ENCODE measurements around the gene LSAMP. TPM values are rescaled to one million over a fixed set of nuclear protein-coding genes. Genes with fewer than 3 reads are reported as not detected.

Gene LSAMP
- polyA plus RNA-seq, 4 donors: 11.4 to 30.6 (median 14.0) TPM

GRCh38 chr3:115922681-115923347, 522.5 kb downstream of the LSAMP start:
- DNase-seq (ENCODE audit: low read depth in 4 of 4, low spot score in 3 of 4): no peak

GRCh38 chr3:115921711-115922110, 523.6 kb downstream of the LSAMP start:
- no peak for DNase-seq (ENCODE audit: low read depth in 4 of 4, low spot score in 3 of 4)

- DNase-seq (ENCODE audit: low read depth in 4 of 4, low spot score in 3 of 4): no peak
Observed at GRCh38 chr3:115918900-115919299, 526.4 kb downstream of the LSAMP start.

DNA sequence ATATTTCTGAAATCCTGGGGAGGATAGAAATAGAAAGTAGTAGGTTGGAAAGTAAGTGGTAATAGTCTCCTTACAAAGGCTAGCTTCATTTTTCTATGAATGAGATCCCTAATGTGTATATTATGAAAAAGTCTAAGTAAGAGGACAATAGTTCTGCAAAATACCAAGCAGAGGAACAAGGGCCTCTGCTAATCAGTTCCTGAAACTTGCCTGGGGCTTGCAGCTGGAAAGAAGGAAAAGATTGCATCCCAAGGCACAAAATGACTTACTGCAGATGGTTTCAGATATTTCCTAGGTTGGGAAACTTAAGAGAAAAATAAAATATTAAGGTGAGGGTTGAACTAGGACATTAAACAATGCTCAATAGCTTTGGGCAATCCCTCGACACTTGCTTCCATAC, 528.4 kb downstream of the LSAMP start:
- DNase-seq (ENCODE audit: low read depth in 4 of 4, low spot score in 3 of 4): no peak

- no peak for DNase-seq (ENCODE audit: low read depth in 4 of 4, low spot score in 3 of 4)
Observed at GRCh38 chr3:115915061-115915460, 530.2 kb downstream of the LSAMP start.

- DNase-seq (ENCODE audit: low read depth in 4 of 4, low spot score in 3 of 4): no peak
Observed at GRCh38 chr3:115913069-115913686, 532.1 kb downstream of the LSAMP start.

- no peak for DNase-seq (ENCODE audit: low read depth in 4 of 4, low spot score in 3 of 4)
Observed at GRCh38 chr3:115912372-115912771, 532.9 kb downstream of the LSAMP start.

DNA sequence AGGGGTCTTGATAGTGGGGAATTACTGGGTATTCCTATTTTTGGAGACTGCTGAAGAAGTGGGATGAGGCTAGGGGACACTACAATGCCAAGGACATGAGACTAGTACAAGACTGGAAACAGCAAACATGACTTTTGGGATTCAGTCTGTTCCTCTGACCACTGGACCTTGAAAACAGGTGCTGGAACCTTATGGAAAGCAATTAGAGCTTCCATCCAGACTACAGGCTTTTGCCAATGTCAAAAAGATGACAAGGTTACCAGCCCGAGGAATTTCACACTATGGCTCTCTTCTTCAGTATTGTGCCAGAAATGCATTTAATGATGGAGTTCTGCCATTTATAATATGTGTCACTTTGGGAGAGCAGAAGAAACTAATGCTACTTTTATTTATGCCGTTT, 539.4 kb downstream of the LSAMP start:
- no peak for DNase-seq (ENCODE audit: low read depth in 4 of 4, low spot score in 3 of 4)

GRCh38 chr3:115903843-115904242, 541.4 kb downstream of the LSAMP start:
- no peak for DNase-seq (ENCODE audit: low read depth in 4 of 4, low spot score in 3 of 4)

GRCh38 chr3:115901008-115901407, 544.3 kb downstream of the LSAMP start:
- no peak for DNase-seq (ENCODE audit: low read depth in 4 of 4, low spot score in 3 of 4)

DNA sequence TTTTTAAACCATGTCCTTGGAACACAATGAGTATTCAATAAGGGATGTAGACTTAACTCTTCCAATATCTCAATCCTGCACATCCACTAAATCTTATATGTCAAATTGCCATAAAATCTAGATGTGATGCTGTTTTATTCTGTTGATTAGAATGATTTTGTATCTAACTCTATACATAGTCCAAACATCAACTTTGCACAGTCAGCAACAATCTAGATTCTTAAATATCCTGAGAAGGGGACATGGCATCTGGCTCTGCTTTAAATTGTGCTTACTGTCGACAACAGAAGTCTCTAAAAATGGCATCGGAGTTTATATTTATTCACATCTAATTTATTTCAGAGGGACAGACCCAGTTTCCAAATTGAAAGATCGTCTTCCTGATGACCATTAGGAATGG, 545.8 kb downstream of the LSAMP start:
- DNase-seq (ENCODE audit: low read depth in 4 of 4, low spot score in 3 of 4): no peak

GRCh38 chr3:115898656-115899410, 546.5 kb downstream of the LSAMP start:
- no peak for DNase-seq (ENCODE audit: low read depth in 4 of 4, low spot score in 3 of 4)

GRCh38 chr3:115891006-115891636, 554.2 kb downstream of the LSAMP start:
- no peak for DNase-seq (ENCODE audit: low read depth in 4 of 4, low spot score in 3 of 4)

DNA sequence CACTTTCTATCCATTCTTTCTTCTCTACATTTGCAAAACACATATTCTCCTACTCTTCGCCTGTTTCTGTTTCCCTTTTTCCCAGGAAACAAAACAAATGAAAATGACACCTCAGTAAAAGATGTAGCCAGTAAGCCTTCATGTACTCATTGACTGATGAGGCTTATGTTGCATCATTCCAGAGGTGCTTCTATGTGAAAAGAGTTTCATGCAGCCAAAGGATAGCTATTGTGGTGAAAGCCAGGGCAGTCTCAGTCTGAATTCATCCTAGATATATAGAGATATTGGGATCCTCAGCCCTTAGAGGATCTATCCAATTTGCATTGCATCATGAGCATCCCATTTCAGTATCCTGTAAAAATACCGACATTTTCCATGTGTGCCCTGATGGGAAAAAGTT, 554.7 kb downstream of the LSAMP start:
- no peak for DNase-seq (ENCODE audit: low read depth in 4 of 4, low spot score in 3 of 4)

GRCh38 chr3:115885621-115886020, 559.7 kb downstream of the LSAMP start:
- DNase-seq (ENCODE audit: low read depth in 4 of 4, low spot score in 3 of 4): no peak

DNA sequence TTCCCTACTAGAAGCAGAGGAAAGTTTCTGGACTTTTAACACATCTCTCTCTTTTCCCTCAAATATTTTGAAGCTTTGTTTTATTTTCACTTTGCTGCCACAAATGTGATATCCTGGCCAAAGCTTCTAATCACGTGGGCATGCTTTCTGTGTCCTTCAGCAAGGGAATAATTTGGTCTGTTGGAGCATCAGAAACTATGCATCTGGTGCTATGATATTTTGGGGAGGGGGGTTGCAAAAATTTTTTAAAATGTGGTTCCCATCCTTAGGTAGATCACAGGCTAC, 567.7 kb downstream of the LSAMP start:
- no peak for DNase-seq (ENCODE audit: low read depth in 4 of 4, low spot score in 3 of 4)

GRCh38 chr3:115876876-115877614, 568.2 kb downstream of the LSAMP start:
- DNase-seq (ENCODE audit: low read depth in 4 of 4, low spot score in 3 of 4): no peak

DNA sequence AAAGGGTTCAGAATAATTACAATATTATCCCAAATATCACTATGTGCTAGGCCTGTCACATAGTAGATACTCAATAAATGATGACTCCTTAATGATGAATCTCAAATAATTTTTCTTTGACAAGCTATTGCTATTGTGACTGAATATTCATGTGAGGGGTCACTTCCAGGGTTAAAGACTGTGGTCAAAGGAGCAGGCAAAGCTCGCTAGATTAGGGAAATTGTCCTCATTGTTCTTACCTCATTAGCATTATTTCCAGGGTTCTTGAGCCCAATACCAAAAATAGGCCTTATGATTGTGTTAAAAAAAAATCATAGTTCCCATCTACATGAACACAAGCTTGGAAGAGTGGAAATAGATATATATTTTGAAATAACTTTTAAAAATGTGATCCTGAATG, 569.8 kb downstream of the LSAMP start:
- no peak for DNase-seq (ENCODE audit: low read depth in 4 of 4, low spot score in 3 of 4)

DNA sequence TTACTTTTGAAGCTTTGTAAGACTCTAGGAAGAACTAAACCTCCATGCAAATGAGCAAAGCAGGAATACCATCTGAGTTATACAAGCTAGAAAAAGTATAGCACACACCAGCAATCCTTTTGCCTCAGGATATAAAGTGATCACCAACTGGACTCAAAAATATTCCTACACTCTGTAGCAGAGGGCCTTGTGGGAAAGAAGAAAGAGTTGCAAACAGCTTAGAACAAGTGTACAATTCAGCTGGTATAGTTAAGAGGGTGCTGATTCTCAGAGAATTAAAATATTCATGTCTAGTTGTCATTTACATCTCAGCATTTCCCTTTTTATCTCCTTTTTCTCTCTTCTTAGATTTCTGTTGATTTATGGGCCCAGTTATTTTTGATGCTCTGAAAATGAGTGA, 573.6 kb downstream of the LSAMP start:
- DNase-seq (ENCODE audit: low read depth in 4 of 4, low spot score in 3 of 4): no peak

GRCh38 chr3:115864911-115865310, 580.4 kb downstream of the LSAMP start:
- no peak for DNase-seq (ENCODE audit: low read depth in 4 of 4, low spot score in 3 of 4)

DNA sequence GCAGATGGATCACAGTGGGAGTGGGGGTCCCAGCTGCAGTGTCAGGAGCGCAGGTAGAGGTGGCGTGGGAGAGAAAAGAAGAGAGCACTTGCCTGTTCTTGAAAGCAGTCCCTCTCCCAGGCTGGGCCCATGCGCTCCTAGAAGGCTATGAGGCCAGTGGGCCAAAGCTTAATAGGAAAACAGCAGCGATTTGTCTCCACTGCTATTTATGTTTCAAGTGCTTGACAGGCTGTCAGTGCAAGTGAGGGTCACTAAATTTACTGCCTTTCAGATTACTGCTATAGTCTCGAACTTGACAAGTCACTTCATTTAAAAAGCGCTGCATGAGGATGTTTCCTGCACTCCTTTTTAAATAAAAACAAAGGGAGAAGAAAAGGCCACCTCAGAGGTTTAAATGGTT, 582.4 kb downstream of the LSAMP start:
- no peak for DNase-seq (ENCODE audit: low read depth in 4 of 4, low spot score in 3 of 4)
